GM06990 (cell line): ENCODE measurements around the gene YTHDF1.

Source experiments
- DNase-seq: peaks from one replicate; pipeline ENCODE4 v3.0.0-alpha.2; 2011; ENCODE audit not compliant: insufficient read length; ENCODE audit errors: extremely low read depth
- H3K27me3 ChIP-seq: replicated peaks from 2 replicates; pipeline ENCODE4 v1.6.0; 2011; ENCODE audit warnings: low read length; ENCODE audit not compliant: control insufficient read depth, insufficient read depth
- H3K36me3 ChIP-seq: 2 replicates; pipeline ENCODE4 v1.5.1; 2011; ENCODE audit warnings: low read length; ENCODE audit not compliant: control insufficient read depth, insufficient read depth
- H3K4me3 ChIP-seq: replicated peaks from 2 replicates; pipeline ENCODE4 v1.5.1; 2011; ENCODE audit warnings: low read depth, mild to moderate bottlenecking, control low read depth, low read length
- TF ChIP-seq, protein P1 (sequence below): IDR thresholded peaks from 2 replicates; pipeline ENCODE4 v1.5.1; 2011; ENCODE audit warnings: low read length, control low read depth, mild to moderate bottlenecking, inconsistent platforms; ENCODE audit not compliant: insufficient read depth, poor library complexity, severe bottlenecking

Gene YTHDF1

DNA sequence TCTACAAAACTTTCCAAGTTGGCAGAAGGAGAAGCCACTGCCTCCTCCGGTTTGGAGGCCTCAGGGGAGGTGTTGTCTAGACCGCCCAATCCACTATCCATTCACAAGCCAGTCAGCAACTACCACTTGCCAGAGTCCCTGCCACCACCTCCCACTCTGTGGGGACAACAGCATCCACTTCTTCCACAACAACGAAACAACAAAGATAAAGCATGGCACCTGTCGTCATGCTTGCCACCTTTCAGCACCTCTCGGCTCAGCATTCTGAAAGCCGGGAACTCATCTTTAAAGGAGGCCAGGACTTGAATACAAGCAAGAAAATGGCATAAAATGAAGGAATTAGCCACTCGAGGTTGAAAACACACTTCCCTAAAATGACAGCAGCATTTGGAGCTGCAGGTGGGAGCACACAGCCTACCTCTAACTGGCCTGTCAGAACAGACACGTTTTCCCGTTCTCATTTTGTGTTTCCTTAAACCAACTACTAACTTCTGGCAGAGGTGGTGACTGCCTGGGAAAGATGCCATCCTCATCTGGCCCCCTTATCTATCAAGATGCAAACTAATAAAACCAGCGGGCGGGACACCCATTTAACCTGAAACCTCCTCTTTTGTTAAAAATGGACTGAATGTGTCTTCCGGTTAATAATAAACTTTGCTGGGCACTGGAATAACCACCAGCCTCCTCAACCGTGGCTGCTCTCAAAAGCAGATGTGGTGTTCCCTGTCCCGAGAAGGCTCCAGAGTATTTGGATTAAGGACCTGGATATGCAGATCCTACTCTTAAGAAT, 21.7 kb downstream of the YTHDF1 start:
- TF ChIP-seq, protein P1, sequence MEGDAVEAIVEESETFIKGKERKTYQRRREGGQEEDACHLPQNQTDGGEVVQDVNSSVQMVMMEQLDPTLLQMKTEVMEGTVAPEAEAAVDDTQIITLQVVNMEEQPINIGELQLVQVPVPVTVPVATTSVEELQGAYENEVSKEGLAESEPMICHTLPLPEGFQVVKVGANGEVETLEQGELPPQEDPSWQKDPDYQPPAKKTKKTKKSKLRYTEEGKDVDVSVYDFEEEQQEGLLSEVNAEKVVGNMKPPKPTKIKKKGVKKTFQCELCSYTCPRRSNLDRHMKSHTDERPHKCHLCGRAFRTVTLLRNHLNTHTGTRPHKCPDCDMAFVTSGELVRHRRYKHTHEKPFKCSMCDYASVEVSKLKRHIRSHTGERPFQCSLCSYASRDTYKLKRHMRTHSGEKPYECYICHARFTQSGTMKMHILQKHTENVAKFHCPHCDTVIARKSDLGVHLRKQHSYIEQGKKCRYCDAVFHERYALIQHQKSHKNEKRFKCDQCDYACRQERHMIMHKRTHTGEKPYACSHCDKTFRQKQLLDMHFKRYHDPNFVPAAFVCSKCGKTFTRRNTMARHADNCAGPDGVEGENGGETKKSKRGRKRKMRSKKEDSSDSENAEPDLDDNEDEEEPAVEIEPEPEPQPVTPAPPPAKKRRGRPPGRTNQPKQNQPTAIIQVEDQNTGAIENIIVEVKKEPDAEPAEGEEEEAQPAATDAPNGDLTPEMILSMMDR = no peak
- Histone ChIP-seq H3K27me3 (no peaks in the 10 kb centered on the region), H3K36me3 (peaks cover 8% of the 10 kb centered on the region), H3K4me3 (no peak overlapping the region)
- no peak for DNase-seq

DNA sequence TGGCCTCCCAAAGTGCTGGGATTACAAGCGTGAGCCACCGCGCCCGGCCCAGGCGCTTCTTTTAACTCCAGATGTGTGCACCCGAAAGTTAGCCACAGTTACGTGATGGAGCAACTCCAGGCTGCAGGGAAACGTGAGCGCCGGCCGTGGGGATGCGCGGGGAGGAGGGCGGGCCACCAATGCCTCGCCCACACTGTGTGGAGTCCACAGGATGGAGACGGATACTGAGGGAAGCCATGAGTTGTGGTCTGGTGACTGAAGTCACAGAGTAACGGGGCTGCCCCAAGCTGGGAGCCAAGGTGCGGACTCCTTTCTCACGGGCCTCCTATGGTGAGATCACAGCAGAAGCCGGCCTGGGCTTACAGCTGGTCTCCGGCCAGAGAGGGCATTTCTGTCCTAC, 23.2 kb downstream of the YTHDF1 start:
- Histone ChIP-seq H3K4me3 (no peak overlapping the region), H3K36me3 (peaks cover 8% of the 10 kb centered on the region), H3K27me3 (no peaks in the 10 kb centered on the region)
- TF ChIP-seq, protein P1 = no peak
- DNase-seq = no peak

DNA sequence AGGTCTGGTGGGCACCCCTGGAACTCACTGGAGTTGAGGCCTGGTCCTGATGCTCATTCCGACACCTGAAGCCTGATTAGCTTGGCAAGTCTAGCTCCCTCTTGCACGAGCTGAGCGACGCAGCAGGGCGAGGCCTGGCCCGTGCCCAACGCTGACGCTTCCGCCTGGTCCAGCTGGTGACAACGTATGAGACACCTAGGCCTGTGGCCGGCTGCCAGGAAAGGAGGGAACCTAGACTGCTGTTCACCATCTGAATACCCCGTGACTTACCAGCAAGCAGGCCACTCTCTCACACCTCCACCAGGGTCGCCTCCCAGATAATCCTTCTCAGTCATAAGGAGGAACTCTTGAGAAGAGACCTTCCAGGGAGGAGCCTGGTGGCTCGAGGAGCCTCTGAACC, 24.5 kb downstream of the YTHDF1 start:
- peaks cover 1% of the 10 kb centered on the region for H3K36me3 ChIP-seq
- no peaks in the 10 kb centered on the region for H3K27me3 ChIP-seq
- DNase-seq = no peak
- H3K4me3 ChIP-seq = no peak overlapping the region
- TF ChIP-seq, protein P1 = no peak

DNA sequence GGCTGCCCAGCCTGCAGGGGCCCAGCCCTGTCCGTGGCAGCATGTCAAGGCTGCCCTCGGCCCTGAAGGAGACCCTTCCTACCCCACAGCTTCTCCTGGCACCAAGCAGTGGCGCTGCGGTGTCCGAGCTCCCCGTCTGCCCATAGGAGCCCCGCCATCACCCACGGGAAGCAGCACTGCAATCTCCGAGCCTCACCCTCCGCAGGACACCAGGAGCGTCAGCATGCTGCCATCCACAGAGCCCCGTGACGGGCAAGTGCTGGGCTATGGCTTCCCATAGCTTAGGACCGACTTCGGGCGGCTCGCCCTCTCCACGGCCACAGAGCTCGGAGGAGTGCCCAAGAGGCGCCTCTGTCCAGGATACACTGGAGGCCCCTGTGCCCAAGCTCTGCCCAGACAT, 25.1 kb downstream of the YTHDF1 start:
- TF ChIP-seq, protein P1 = no peak
- Histone ChIP-seq H3K27me3 (no peaks in the 10 kb centered on the region), H3K36me3 (peaks cover 1% of the 10 kb centered on the region), H3K4me3 (no peak overlapping the region)
- no peak for DNase-seq

DNA sequence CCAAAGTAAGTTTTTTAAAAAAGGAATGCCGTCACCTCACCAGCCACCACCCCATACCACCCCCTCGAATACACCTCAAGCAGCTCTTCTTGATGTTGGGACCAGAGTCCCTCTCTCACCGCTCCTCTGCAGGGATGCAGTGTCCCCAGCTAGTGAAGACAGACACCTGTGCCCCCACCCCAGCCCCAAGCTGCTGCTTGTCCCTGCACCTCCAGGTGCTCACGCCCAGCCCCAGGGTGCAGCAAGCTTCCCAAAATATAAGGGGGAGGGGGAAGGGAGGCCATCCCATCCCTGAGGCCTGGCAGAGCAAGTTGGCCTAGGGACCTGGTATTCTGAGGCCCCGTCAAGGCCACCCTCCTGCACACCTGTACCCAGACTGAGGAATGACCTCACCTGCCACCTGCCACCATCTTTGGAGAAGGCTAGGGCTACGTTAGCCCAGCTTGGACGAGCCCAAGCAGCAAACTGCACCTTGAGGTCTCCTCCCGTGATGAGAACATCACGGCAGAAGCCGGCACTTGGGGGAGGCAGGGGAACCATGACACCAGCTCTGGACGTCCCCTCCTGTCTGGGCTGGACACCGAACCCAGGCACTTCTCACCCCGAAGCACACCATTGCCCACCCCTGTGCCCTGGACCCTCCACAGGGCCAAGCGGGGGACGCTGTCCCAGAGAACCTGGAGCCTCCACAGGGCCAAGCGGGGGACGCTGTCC, 25.9 kb downstream of the YTHDF1 start:
- no peaks in the 10 kb centered on the region for H3K27me3 ChIP-seq
- peaks cover 1% of the 10 kb centered on the region; the same call in 1 of the 2 replicates for H3K36me3 ChIP-seq

More for the DNA sequence above, 25.9 kb downstream of the YTHDF1 start:
- H3K4me3 ChIP-seq = no peak overlapping the region
- TF ChIP-seq, protein P1 = no peak
- DNase-seq = no peak
